Neural cell (in vitro differentiated cells): Measurements from ENCODE around the gene DALRD3. TPM values are rescaled to one million over a fixed set of nuclear protein-coding genes. Genes with fewer than 3 reads are reported as not detected.

Experiments
- H2AFZ ChIP-seq: fragments of 200-600, 300-800 bp; sonication (generic), shearing (Covaris generic); 2 replicates; pipeline ENCODE4 v1.6.0; 2014; ENCODE audit warnings: low read depth, mild to moderate bottlenecking, antibody characterized with exemption, low read length, moderate library complexity
- H3F3A ChIP-seq: fragments of 200-600 bp; shearing (Covaris generic); 2 replicates; pipeline ENCODE4 v1.6.1; 2016; ENCODE audit warnings: mild to moderate bottlenecking, moderate library complexity, mixed read lengths, antibody characterized with exemption, low read length; ENCODE audit not compliant: insufficient read depth, poor library complexity, severe bottlenecking
- H3K27ac ChIP-seq: fragments of 200-600, 300-800 bp; sonication (generic), shearing (Covaris generic); 2 replicates; pipeline ENCODE4 v1.5.1; 2014; ENCODE audit warnings: mild to moderate bottlenecking, low read length, moderate library complexity
- H3K27me3 ChIP-seq: fragments of 300-800, 200-600 bp; sonication (generic), shearing (Covaris generic); 2 replicates; pipeline ENCODE4 v1.6.0; 2014; ENCODE audit warnings: mild to moderate bottlenecking, low read depth, low read length, moderate library complexity; ENCODE audit not compliant: insufficient read depth
- H3K36me3 ChIP-seq: fragments of 300-800, 200-600 bp; sonication (generic), shearing (Covaris generic); 2 replicates; pipeline ENCODE4 v1.5.1; 2014; ENCODE audit warnings: mild to moderate bottlenecking, antibody characterized with exemption, low read length, moderate library complexity; ENCODE audit not compliant: insufficient read depth
- H3K4me2 ChIP-seq: fragments of 300-800, 200-600 bp; sonication (generic), shearing (Covaris generic); 2 replicates; pipeline ENCODE4 v1.6.0; 2014; ENCODE audit warnings: mild to moderate bottlenecking, low read length
- H3K4me3 ChIP-seq: fragments of 300-800, 200-600 bp; sonication (generic), shearing (Covaris generic); 2 replicates; pipeline ENCODE4 v1.5.1; 2014; ENCODE audit warnings: mild to moderate bottlenecking, low read length, moderate library complexity
- H3K79me2 ChIP-seq: fragments of 200-600 bp; shearing (Covaris generic); replicated peaks from 2 replicates; pipeline ENCODE4 v1.6.0; 2014; ENCODE audit warnings: mild to moderate bottlenecking, low read length, moderate library complexity; ENCODE audit not compliant: insufficient read depth
- H3K9ac ChIP-seq: fragments of 300-800, 200-600 bp; sonication (generic), shearing (Covaris generic); 2 replicates; pipeline ENCODE4 v1.6.1; 2016; ENCODE audit warnings: mild to moderate bottlenecking, low read length, mixed read lengths
- H3K9me2 ChIP-seq: fragments of 200-600 bp; shearing (Covaris generic); 2 replicates; pipeline ENCODE4 v1.6.1; 2016; ENCODE audit warnings: mild to moderate bottlenecking, low read length, mixed read lengths; ENCODE audit not compliant: insufficient read depth
- H3K9me3 ChIP-seq: fragments of 200-600, 300-800 bp; sonication (generic), shearing (Covaris generic); 2 replicates; pipeline ENCODE4 v1.6.1; 2016; ENCODE audit warnings: mild to moderate bottlenecking, mixed run types, low read length, moderate library complexity, mixed read lengths
- H4K20me1 ChIP-seq: fragments of 200-600 bp; shearing (Covaris generic); 2 replicates; pipeline ENCODE4 v1.6.1; 2016; ENCODE audit warnings: mild to moderate bottlenecking, mixed run types; ENCODE audit not compliant: insufficient read depth
- CTCF ChIP-seq: fragments of 450-650 bp; IDR thresholded peaks from 2 replicates; pipeline ENCODE4 v1.5.1; 2014; ENCODE audit warnings: antibody characterized with exemption, mild to moderate bottlenecking, moderate library complexity; ENCODE audit not compliant: poor library complexity, severe bottlenecking
- EP300 ChIP-seq: fragments of 450-650 bp; conservative IDR thresholded peaks from 2 replicates; pipeline ENCODE4 v1.6.1; 2014; ENCODE audit warnings: antibody characterized with exemption, mild to moderate bottlenecking, moderate library complexity; ENCODE audit not compliant: poor library complexity, severe bottlenecking
- EZH2 ChIP-seq: fragments of 200-600, 300-800 bp; shearing (Covaris generic), sonication (generic); IDR thresholded peaks from 2 replicates; pipeline ENCODE4 v1.6.1; 2014; ENCODE audit warnings: antibody characterized with exemption, low read length, borderline replicate concordance, mild to moderate bottlenecking; ENCODE audit not compliant: insufficient read depth, poor library complexity, severe bottlenecking
- MXI1 ChIP-seq: fragments of 450-650 bp; conservative IDR thresholded peaks from 2 replicates; pipeline ENCODE4 v1.6.1; 2014; ENCODE audit warnings: antibody characterized with exemption, mild to moderate bottlenecking; ENCODE audit not compliant: poor library complexity, severe bottlenecking
- POLR2AphosphoS5 ChIP-seq: IDR thresholded peaks from 2 replicates; pipeline ENCODE4 v1.6.1; 2012
- RAD21 ChIP-seq: fragments of 450-650 bp; conservative IDR thresholded peaks from 2 replicates; pipeline ENCODE4 v1.6.1; 2014; ENCODE audit warnings: antibody characterized with exemption, mild to moderate bottlenecking, moderate library complexity
- REST ChIP-seq: IDR thresholded peaks from 2 replicates; pipeline ENCODE4 v1.6.1; 2012; ENCODE audit warnings: borderline replicate concordance
- SMC3 ChIP-seq: fragments of 450-650 bp; conservative IDR thresholded peaks from 2 replicates; pipeline ENCODE4 v1.6.1; 2014; ENCODE audit warnings: antibody characterized with exemption, mild to moderate bottlenecking, moderate library complexity; ENCODE audit not compliant: poor library complexity
- TAF1 ChIP-seq: IDR thresholded peaks from 2 replicates; pipeline ENCODE4 v1.6.1; 2012; ENCODE audit warnings: low read depth
- polyA plus RNA-seq: library from polyadenylated mRNA; depleted of rRNA; stranded (reverse); fragments of >200 nt; gene quantifications from 2 replicates; pipeline ENCODE4 v1.2.3, GENCODE V29; 2014

The DALRD3 gene
- polyA plus RNA-seq, 1 donor from 2014 or later = 121 TPM

GRCh38 chr3:49028298-49028672, 9.9 kb upstream of the DALRD3 start:
- H3K9me3 ChIP-seq = no peaks in the 10 kb centered on the region
- peaks cover 7% of the 10 kb centered on the region for H3K79me2 ChIP-seq
- no peak overlapping the region for H2AFZ ChIP-seq
- no peak for TF ChIP-seq CTCF
- no peak for TF ChIP-seq POLR2AphosphoS5
- TF ChIP-seq EP300 = no peak
- TF ChIP-seq TAF1 = no peak
- TF ChIP-seq EZH2 = no peak
- TF ChIP-seq REST = no peak
- no peak for TF ChIP-seq RAD21
- TF ChIP-seq MXI1 = no peak
- TF ChIP-seq SMC3 = no peak
- H3K4me2 ChIP-seq = peak overlapping the region; percentile 81
- no peaks in the 10 kb centered on the region for H3K27me3 ChIP-seq
- peak overlapping the region; percentile 86 for H3K27ac ChIP-seq
- H3F3A ChIP-seq = no peaks in the 10 kb centered on the region
- no peaks in the 10 kb centered on the region for H4K20me1 ChIP-seq
- H3K36me3 ChIP-seq = no peaks in the 10 kb centered on the region
- peak overlapping the region; percentile 85 for H3K4me3 ChIP-seq
- H3K9me2 ChIP-seq = no peaks in the 10 kb centered on the region
- peak overlapping the region; percentile 91 for H3K9ac ChIP-seq

GRCh38 chr3:49027634-49028033, 9.3 kb upstream of the DALRD3 start:
- Histone ChIP-seq H3K27me3 (no peaks in the 10 kb centered on the region), H3K27ac (no peak overlapping the region), H3F3A (no peaks in the 10 kb centered on the region), H3K4me2 (no peak overlapping the region), H2AFZ (no peak overlapping the region), H3K36me3 (no peaks in the 10 kb centered on the region), H3K9ac (no peak overlapping the region), H3K4me3 (peak overlapping the region; percentile 85), H3K9me3 (no peaks in the 10 kb centered on the region), H3K9me2 (no peaks in the 10 kb centered on the region), H4K20me1 (no peaks in the 10 kb centered on the region), H3K79me2 (peaks cover 14% of the 10 kb centered on the region)
- TF ChIP-seq CTCF (no peak), POLR2AphosphoS5 (no peak), MXI1 (no peak)
